NCI-H1417 (cell line): ENCODE data around the gene FOXRED2.
"Not testable (repeated sequence)": the region's sequence is repeated elsewhere in the genome, so short reads cannot be mapped to it uniquely, and the experiment has no call there.

ENCODE experiments used
- DNase-seq, 3 experiments: peaks; one replicate each; lab custom pipeline; 2025; lab: John Stamatoyannopoulos, UW

FOXRED2 gene

DNA sequence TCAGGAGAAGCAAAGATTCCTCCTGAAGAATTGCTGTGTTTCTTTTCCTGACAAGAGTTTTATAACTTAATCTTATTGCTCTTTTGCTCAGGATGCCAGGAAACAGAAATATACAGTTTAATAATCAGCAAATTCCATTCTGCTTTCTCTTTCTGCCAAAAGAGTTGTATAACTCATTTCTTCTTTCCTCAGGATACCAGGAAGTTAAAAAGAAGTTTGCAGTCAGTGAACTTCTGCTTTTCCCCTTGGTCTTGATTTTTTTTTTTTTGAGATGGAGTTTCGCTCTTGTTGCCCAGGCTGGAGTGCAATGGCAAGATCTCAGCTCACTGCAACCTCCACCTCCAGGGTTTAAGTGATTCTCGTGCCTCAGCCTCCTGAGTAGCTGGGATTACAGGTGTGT, 13.1 kb upstream of the FOXRED2 start:
- DNase-seq: not testable (repeated sequence)

DNA sequence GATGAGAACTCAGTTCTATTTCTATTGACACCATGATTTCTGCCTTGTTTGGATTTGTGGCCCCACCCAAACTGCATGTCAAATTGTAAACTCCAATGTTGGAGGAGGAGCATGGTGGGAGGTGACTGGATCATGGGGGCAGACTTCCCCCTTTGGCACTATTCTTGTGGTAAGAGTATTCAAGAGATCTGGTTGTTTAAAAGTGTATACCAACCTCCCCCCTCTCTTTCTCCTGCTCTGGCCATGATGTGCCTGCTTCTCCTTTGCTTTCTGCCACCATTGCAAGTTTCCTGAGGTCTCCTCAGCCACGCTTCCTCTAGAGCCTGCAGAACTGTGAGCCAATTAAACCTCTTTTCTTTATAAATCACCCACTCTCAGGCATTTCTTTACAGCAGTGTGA, 7.9 kb upstream of the FOXRED2 start:
- no peak for DNase-seq

DNA sequence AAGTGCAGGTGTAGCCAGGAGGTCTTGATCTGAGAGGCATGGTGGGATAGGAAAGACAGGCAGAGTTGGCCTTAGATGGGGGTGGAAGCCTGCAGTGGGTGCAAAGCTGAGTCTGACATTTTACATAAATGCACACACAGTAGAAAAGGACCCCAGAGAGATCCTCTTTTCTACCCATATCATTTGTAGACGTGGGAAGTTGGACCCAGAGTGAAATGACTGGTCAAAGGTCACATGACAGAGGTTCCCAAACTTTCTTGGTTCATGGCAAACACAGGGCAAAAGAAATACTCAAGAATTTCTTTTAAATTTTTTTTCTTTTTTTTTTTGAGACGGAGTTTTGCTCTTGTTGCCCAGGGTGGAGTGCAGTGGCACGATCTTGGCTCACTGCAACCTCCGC, 6.2 kb upstream of the FOXRED2 start:
- DNase-seq: no peak

DNA sequence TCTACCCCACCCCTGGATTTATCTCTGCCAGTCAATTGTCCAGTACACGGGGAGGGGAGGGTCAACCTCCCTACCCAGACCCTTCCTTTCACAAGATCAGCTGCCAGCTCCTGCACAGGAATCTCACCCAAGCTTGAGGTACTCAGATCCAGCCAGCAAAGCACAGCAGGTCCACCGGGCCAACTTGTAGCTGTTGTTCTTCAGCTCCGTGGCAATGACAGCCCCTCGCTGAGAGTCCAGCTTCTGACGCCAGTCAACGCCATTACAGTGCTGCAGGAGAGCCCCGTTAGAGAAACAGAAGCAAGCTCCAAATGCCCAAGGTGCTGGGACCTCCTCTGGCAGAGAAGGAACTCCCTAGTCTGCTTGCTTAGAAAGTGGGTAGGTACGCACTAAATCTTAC, 5.5 kb upstream of the FOXRED2 start:
- DNase-seq: no peak

DNA sequence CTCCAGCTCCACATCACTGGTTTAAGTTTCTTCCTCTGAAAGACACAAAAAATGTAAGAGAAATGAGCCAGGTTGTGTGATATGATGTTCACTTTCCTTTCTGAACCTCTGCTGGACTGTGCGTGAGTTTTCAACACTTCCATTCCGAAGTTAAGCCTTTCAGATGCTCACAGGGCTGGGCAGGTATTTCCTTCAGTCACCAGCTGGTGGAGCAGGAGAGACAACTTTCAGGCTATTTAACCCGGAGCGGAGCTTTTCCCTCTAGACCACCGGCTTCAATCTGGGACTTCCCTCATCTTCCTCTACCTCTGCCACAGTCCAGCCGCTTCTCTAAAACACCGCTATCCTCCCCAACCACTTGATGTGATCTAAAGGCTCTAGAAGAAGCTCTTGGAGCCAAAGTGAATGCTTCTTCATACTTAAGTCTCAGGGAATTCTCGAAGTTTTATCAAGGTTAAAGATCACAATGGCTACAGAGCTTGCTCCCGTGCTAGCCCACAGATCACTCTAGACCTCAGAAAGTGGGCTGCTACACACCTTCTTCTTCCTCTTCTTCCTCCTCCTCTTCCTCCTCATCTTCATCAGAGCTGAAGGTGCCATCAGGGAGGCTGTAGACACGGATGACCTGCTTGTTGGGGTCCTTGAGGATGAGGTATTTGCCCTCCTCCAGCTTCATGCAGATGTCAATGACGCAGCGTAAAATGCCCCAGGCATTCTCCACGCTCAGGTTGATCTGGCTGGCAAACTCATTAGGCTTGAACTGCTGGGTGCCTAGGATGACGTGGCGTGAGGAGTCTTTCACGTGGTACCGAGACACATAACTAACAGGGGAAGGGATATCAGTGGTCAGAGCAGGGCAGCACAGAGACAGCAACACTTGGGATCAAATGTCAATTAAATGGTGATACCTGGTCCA, 4.4 kb upstream of the FOXRED2 start:
- peak; percentile 14 to 42 (median 34) for DNase-seq

DNA sequence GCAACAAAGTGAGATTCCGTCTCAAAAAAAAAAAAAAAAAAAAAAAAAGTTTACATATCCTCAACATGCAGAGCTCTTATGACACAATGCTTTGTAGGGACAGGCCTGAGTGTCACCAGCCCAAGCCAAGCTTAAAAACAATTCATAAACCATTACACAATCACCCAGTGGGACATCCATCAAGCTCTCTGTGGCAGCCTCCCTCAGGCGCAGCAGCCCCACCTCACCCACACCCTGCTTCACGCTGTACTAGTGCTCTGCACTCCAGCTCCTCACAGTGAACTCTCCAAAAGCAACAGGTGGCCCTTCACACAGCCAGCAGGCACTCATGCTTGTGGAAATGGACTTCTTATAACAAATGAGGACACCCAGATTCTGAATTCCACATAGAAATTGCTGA, 3.5 kb upstream of the FOXRED2 start:
- DNase-seq: peak; percentile 14 to 79 (median 31)

DNA sequence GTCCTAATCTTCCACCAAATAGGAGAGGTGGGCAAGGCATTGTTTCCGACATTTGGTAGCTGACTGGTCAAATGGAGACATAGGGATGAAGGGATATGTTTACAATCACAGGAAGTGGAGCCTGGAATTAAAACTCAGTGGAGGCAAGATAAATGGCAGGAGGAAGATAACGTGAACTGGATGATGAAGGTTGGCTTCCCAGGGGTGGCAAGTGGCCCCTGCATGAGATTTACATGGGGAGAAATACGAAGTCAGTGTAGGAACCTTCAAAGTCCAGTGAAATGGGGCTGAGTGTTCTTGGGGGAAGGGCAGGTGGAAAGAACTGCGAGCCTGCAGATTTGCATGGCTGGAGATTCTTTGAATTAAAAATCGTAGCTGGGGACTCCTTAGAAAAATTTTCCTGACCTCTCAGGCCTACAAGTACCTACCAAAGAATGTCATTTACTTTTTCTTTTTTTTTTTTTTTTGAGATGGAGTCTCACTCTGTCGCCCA, 724 bp upstream of the FOXRED2 start:
- DNase-seq: no peak

DNA sequence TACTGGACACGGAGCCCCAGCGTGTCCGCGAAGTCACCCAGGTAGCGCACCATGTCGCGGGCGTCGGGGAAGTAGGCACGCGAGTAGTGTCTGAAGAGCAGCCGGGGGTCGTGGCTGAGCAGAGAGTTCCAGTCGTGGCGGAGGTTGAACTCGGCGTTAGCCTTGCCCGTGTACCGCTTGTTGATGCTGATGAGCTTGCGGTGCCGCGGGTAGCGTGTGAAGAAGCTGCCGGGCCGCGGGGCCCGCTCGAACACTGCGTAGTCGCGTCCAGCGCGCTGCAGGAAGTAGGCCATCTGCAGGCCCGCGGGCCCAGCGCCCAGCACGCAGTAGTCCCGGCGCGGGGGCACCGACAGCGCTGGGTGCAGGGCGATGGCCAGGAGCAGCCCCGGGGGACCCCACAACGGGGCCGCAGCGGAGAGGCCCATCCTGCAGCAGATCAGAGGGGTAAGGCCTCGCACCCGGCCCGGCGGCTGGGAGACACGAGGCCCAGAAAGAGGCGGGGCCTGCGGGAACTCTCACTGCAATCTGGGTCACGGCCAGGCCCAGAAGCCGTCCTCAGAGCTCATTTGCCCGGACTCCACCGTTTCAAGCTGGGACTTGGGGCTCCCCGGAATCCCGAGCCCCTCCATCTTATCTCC, 723 bp downstream of the FOXRED2 start:
- DNase-seq: peak in 2 of 3 experiments; percentile 62 to 64

DNA sequence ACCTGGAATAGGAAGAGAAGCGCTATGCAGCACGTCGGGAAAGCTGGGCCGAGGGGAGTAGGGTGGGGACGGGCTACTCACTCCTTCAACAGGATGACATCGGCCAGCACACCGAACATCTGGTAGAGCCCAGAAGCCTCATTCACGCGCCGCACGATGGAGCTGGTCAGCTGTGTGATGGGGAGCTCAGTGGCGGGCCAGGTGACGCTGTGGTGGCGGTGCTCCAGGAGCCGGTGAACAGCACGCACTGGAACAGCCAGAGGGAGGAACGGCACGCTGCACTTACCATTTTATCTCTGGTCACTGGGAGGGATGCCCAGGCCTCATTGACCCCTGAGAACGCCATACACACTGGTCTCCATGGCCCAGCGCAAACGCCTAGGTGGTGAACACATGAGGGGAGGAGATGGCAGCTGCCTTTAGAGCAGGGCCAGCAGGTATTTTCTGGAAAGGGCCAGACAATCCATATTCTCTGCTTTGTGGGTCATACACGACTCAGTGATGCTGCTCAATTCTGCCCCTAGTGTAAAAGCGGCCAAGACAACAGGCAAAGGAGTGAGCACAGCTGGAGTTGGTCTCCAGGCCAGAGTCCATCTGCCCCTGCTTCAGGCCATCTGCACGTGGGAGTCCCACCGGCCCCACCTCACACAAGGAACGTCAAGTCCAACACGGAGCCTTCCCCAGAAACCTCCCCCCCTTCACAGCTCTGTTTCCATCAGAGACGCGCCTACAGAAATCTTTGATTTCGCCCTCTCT, 8.8 kb downstream of the FOXRED2 start:
- no peak for DNase-seq

DNA sequence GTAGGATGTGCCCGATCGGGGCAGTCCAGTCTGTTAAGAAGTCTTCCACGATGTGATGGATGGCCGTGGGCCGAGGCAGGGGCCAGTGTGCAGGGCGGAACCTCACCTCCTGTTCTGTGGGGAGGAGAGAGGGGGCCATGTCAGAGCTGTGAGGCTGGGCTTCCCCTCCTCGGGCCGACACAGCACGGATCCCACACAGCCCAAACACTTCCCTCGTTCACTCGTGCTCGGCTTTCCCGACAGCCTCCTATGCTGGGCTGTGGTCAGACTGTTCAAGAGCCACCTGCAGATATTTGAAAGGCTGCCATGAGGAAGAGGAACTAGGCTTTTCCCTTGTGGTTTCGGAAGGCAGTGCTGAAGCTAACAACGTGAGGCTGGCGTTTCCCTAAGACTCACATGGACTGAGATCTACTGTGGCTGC, 13.1 kb downstream of the FOXRED2 start:
- DNase-seq: no peak

DNA sequence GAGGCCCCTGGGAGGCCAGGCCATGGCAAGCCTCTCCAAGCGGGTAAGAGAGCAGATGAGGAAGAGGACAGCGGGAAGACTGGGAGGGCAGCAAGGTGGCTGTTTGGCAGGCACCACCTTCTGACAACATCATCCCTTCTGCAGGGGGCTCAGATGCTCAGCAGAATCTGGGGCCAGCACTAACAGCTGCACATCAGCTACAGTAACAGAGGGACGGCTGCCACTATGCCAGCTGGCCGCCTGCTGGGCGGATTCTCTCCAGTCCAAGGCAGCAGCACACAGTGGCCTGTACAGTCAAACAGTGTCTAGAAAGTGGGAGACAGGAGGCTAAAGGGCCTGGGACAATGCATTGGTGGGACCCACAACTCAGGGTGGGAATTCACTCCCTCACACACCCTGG, 14.7 kb downstream of the FOXRED2 start:
- DNase-seq: no peak

DNA sequence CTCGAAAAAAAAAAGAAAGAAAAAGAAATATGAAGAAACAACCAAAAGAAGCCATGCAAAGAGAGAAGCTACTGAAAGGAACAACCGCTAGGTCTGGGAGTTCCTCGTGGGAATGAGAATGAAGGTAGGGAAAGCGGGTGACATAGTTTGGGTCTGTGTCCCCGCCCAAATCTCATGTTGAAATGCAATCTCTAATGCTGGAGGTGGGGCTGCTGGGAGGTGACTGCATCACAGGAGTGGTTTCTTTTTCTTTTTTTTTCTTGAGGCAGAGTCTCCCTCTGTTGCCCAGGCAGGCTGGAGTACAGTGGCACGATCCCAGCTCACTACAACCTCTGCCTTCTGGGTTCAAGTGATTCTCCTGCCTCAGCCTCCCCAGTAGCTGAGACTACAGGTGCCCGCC, 15.7 kb downstream of the FOXRED2 start:
- no peak for DNase-seq

DNA sequence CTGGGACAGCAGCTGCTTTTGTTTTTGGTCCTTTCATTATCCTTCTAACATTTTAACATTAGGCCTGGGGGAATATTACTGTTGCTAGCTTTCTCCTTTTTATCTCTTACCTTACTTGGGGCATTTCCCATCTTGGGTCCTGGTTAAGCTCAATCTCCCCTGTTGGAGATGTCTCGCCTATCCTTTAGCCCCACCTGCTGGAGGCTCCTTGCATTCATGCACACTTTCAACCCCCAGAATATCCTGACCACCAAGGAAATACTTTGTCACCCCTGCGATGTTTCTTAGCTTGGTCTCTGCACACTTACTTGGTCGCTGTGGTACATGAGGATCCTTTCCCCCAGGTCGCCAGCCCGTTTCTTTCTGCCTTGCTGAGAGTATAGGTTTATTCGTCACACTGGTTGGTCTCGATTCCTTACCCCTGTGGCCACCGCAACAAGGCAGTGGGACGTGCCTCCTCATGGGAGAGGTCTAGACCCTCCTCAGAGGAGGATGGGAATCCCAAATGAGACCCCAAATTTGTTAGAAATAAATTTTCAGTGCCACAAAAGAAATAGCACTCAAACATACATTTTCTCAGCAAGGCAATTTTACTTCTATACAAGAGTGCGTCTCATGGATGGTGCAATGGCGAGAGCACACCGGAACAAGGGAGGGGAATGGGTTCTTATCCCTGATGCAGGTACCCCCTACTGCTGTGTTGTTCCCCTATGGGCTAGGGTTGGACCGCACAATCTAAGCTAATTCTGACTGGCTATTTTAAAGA, 20.0 kb downstream of the FOXRED2 start:
- peak; percentile 2 to 11 (median 9) for DNase-seq

DNA sequence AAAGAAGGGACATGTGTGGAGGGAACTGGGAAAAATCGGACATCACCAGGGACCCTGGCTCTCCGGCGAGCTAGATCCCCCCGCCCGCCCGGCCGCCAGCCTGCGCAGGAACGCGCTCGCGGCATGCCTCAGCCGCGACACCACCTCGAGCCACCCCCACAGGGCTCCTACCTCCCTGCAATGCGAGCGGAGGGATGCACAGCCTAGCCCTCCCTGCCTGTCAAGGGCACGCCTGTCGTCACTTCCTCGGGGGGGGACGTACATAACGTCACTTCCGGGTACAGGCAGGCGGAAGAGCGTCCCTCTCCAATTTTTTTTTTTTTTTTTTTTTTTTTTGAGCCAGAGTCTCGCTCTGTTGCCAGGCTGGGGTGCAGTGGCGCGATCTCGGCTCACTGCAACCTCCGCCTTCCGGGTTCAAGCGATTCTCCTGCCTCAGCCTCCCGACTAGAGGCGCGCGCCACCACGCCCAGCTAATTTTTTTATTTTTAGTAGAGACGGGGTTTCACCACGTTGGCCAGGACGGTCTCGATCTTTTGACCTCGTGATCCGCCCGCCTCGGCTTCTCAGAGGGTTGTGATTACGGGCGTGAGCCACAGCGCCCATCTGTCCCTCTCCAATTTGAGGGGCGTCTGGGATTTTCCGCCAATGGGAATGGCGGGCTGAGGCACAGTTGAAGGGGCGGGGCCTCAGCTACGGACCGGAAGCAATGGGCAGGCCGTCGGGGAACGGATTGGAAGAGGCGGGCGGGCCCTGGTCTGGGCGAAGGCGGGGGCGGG, 25.3 kb downstream of the FOXRED2 start, which contains the start of gene TXN2:
TSS of gene TXN2 (minus strand) at position 248 of the 776 bp plus-strand sequence. CDS start 803 bp downstream, outside the sequence.
- DNase-seq: peak; percentile 85 to 94 (median 85)

DNA sequence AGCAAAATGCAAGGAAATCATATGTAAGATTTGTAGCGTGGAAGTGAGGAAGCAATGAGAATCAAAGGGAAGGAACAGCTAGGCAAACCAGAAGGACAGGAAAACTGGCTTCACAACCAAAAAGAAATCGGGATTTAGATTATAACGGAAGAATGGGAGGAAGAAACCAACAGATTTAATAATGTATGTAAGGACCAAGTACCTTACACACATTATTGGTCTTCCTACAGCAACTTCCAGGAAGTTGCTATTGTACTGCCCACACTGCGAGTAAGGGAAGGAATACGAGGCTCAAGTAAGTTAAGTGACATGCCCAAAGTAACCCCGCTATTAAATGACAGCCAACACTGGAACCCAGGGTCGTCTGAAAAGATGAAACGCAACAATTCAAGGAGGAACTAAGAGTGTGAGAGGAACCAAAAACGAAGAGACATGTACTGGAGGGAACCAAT, 25.9 kb downstream of the FOXRED2 start:
- no peak for DNase-seq

DNA sequence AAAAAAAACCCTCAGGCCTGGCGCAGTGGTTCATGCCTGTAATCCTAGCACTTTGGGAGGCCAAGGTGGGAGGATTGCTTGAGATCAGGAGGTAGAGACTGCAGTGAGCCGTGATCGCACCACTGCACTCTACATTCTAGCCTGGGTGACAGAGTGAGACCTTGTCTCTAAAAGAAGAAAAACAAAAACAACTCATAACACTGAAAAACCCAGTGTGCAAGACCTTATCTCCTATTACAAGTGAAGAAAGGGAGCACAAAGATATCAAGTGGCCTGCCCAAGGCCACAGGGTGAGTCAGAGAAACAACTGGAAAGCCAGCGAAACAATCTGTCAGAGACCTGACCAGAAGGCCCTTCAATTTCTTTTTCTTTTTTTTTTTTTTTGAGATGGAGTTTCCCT, 27.9 kb downstream of the FOXRED2 start:
- DNase-seq: no peak

DNA sequence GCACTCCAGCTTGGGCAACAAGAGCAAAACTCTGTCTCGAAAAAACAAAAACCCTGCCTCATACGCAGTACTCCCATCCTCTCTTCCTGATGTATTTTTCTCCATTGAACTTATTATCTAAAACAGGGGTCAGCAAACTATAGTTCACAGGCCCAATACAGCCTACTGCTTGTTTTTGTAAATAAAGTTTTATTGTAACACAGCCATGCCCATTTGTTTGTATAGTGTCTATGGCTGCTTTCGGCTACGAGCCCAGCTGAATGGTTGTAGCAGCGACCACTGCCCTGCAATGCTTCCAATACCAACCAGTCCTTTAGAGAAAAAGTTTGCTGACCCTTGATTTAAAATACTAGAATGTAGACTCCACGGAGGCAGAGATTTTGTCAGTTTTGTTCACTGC, 31.5 kb downstream of the FOXRED2 start:
- no peak for DNase-seq

DNA sequence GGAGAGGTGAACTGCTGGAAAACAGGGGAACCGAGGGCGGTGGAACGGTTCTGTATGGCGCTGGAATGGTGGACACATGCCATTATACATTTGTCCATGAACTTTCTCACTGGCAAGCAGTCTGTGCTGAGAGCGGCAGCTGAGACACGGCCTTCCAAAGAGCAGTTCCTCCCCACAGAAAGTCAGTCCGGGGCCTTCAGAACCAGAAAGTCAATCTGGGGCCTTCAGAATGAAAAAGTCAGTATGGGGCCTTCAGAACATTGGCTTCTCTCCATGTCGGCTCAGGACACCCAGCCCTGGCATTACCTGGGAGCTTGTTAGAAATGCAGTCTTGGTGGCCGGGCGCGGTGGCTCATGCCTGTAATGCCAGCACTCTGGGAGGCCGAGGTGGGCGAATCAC, 34.2 kb downstream of the FOXRED2 start:
- no peak for DNase-seq

DNA sequence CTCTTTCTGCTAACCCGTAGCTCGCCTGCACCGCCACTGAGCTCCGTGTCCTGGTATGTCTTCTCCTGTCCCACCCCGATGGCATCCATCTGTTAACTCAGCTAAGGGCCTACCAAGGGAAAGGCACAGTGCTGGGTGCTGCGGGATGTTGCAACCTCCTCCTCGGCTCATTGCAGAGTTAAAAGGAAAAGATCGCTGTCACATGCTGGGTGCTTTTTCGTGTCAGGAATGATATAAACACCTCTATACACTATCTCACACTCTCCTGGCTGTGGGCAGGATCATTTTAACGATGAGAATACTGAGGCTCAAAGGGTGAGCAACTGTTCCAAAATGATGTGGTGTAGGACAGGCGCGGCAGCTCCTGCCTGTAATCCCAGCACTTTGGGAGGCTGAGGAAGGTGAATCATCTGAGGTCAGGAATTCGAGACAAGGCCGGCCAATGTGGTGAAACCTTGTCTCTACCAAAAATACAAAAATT, 35.5 kb downstream of the FOXRED2 start:
- DNase-seq: no peak

DNA sequence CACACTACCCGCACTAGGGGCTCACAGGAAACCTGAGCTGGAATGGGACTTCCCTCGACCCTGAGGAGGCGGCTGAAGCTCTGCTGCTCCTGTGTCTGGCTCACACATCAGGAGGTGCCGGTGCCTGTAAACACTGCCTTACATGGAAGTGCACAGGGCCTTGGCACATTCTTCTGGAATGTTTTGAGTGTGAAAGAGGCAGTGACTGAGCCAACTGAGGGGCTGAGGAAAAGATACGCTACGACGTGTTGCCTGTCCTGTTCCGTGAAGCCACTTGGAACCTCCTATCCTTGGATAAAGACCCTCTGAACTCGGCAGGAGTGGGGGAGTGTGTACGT, 35.9 kb downstream of the FOXRED2 start:
- DNase-seq: no peak
